ENCODE results near the gene HCN2. TPM values are rescaled to one million over a fixed set of nuclear protein-coding genes. Genes with fewer than 3 reads are reported as not detected.
A peak's percentile ranks its signal among the peaks of the same experiment; 100 is the strongest.

Gene HCN2
- total and polyA plus RNA-seq, 9 donors, result 0.13 to 0.46 (median 0.29) TPM

- peak overlapping the region; percentile 72 for H3K4me3 ChIP-seq (ENCODE audit: low read length)
- DNase-seq, result peak; percentile 50
- peaks cover 8% of the 10 kb centered on the region for H3K27me3 ChIP-seq (ENCODE audit: control insufficient read depth, insufficient read depth, low read length)
- H3K4me1 ChIP-seq (ENCODE audit: control insufficient read depth, insufficient read depth, low read length), result peaks cover 42% of the 10 kb centered on the region
- no peaks in the 10 kb centered on the region for H3K36me3 ChIP-seq (ENCODE audit: control insufficient read depth, insufficient read depth, low read length)
- H3K27ac ChIP-seq (ENCODE audit: low read length), result peak overlapping the region; percentile 93
- H3K9me3 ChIP-seq (replicated peaks; ENCODE audit: control insufficient read depth, low read depth, low read length), result no peaks in the 10 kb centered on the region
- WGBS (ENCODE audit: insufficient coverage), result 0% methylated on average over 8 of the region's 14 CpGs
These were observed 18.1 kb upstream of the HCN2 start for GRCh38 chr19:571566-571974.

GRCh38 chr19:572140-572742 lies 17.4 kb upstream of the HCN2 start, which contains the start of gene BSG:
BSG (plus strand) TSS chr19:572596; CDS start chr19:572635, 39 bp downstream.
- peak within 1 kb of the TSS; percentile 98 for H3K4me3 ChIP-seq (ENCODE audit: low read length)

GRCh38 chr19:572743-573518 lies 16.8 kb upstream of the HCN2 start:
- peak; percentile 78 for DNase-seq
- 0% methylated on average over 49 of the region's 55 CpGs for WGBS (ENCODE audit: insufficient coverage)
- H3K27ac ChIP-seq (ENCODE audit: low read length), result peak overlapping the region; percentile 85
- peak overlapping the region; percentile 98 for H3K4me3 ChIP-seq (ENCODE audit: low read length)
- peaks cover 13% of the 10 kb centered on the region for H3K36me3 ChIP-seq (ENCODE audit: control insufficient read depth, insufficient read depth, low read length)
- peaks cover 44% of the 10 kb centered on the region for H3K4me1 ChIP-seq (ENCODE audit: control insufficient read depth, insufficient read depth, low read length)
- no peaks in the 10 kb centered on the region for H3K9me3 ChIP-seq (replicated peaks; ENCODE audit: control insufficient read depth, low read depth, low read length)
- H3K27me3 ChIP-seq (ENCODE audit: control insufficient read depth, insufficient read depth, low read length), result peaks cover 8% of the 10 kb centered on the region

More at GRCh38 chr19:572140-572742, 17.4 kb upstream of the HCN2 start, which contains the start of gene BSG:
- DNase-seq, result peak; percentile 99
- H3K4me1 ChIP-seq (ENCODE audit: control insufficient read depth, insufficient read depth, low read length), result peaks cover 44% of the 10 kb centered on the region
- no peaks in the 10 kb centered on the region for H3K9me3 ChIP-seq (replicated peaks; ENCODE audit: control insufficient read depth, low read depth, low read length)
- H3K27ac ChIP-seq (ENCODE audit: low read length), result peak within 1 kb of the TSS; percentile 93
- WGBS (ENCODE audit: insufficient coverage), result under 1% methylated on average over 76 of the region's 79 CpGs
- H3K36me3 ChIP-seq (ENCODE audit: control insufficient read depth, insufficient read depth, low read length), result peaks cover 6% of the 10 kb centered on the region
- peaks cover 8% of the 10 kb centered on the region for H3K27me3 ChIP-seq (ENCODE audit: control insufficient read depth, insufficient read depth, low read length)

GRCh38 chr19:573519-573825 lies 16.2 kb upstream of the HCN2 start:
- H3K4me3 ChIP-seq (ENCODE audit: low read length), result peak overlapping the region; percentile 98
- peaks cover 8% of the 10 kb centered on the region for H3K27me3 ChIP-seq (ENCODE audit: control insufficient read depth, insufficient read depth, low read length)
- H3K36me3 ChIP-seq (ENCODE audit: control insufficient read depth, insufficient read depth, low read length), result peaks cover 18% of the 10 kb centered on the region
- H3K4me1 ChIP-seq (ENCODE audit: control insufficient read depth, insufficient read depth, low read length), result peaks cover 44% of the 10 kb centered on the region
- no peak for DNase-seq
- WGBS (ENCODE audit: insufficient coverage), result 2% methylated on average over 11 of the region's 15 CpGs
- no peaks in the 10 kb centered on the region for H3K9me3 ChIP-seq (replicated peaks; ENCODE audit: control insufficient read depth, low read depth, low read length)
- H3K27ac ChIP-seq (ENCODE audit: low read length), result peak overlapping the region; percentile 85

DNA sequence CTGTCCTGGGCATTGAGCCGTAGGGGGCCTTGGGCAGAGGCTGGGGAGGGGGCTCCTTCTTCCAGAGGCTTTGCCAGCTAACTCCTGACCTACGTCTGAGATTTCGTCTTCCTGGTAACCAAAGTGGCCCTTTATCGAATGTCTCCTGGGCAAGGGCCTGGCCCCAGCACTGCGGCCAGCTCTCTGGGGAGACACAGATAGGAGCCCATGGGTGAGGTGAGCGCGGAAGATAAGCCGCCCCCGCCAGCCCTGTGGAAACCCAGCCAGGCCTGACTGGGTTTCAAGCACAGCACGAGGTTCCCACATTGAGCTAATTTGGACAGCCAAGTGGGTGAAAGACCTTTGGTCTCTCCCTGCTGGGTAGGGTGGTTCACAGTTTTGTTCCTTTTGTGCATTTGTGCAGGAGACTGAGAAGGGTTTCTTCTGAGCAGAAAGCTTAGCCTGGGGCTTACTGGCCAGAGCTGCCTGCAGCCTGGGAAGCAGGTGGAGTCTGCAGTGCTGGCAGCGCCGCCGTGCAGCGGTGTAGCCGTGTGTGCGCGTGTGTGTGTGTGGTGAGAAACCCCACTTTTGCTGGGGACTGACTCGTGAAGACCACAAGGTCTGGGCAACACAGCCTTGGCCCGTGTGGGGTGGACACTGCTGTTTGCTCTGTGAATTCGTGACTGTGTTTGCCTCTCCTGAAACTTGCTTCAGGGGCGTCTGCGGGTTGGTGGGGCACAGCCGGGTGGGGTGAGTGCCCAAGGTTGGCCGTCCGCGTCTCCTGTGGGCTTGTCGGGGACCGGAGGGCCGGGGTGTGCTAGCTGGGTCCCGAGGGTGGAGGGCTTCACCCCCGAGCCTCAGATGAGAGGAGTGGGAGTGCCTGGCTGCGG lies 14.8 kb upstream of the HCN2 start:
- DNase-seq, result peak; percentile 50
- peaks cover 28% of the 10 kb centered on the region for H3K36me3 ChIP-seq (ENCODE audit: control insufficient read depth, insufficient read depth, low read length)
- H3K27me3 ChIP-seq (ENCODE audit: control insufficient read depth, insufficient read depth, low read length), result peaks cover 8% of the 10 kb centered on the region
- WGBS (ENCODE audit: insufficient coverage), result 31% methylated on average over 29 of the region's 32 CpGs
- H3K4me3 ChIP-seq (ENCODE audit: low read length), result peak overlapping the region; percentile 10
- peak overlapping the region; percentile 47 for H3K27ac ChIP-seq (ENCODE audit: low read length)
- peaks cover 44% of the 10 kb centered on the region for H3K4me1 ChIP-seq (ENCODE audit: control insufficient read depth, insufficient read depth, low read length)
- H3K9me3 ChIP-seq (replicated peaks; ENCODE audit: control insufficient read depth, low read depth, low read length), result no peaks in the 10 kb centered on the region

- Histone ChIP-seq H3K4me1 (ENCODE audit: control insufficient read depth, insufficient read depth, low read length) (peaks cover 42% of the 10 kb centered on the region), H3K4me3 (ENCODE audit: low read length) (no peak overlapping the region), H3K36me3 (ENCODE audit: control insufficient read depth, insufficient read depth, low read length) (peaks cover 36% of the 10 kb centered on the region), H3K27ac (ENCODE audit: low read length) (no peak overlapping the region), H3K9me3 (replicated peaks; ENCODE audit: control insufficient read depth, low read depth, low read length) (no peaks in the 10 kb centered on the region), H3K27me3 (ENCODE audit: control insufficient read depth, insufficient read depth, low read length) (peaks cover 8% of the 10 kb centered on the region)
- DNase-seq, result no peak
- WGBS (ENCODE audit: insufficient coverage), result 61% methylated on average over 20 of the region's 38 CpGs
These were observed 13.9 kb upstream of the HCN2 start for GRCh38 chr19:575527-576506.

DNA sequence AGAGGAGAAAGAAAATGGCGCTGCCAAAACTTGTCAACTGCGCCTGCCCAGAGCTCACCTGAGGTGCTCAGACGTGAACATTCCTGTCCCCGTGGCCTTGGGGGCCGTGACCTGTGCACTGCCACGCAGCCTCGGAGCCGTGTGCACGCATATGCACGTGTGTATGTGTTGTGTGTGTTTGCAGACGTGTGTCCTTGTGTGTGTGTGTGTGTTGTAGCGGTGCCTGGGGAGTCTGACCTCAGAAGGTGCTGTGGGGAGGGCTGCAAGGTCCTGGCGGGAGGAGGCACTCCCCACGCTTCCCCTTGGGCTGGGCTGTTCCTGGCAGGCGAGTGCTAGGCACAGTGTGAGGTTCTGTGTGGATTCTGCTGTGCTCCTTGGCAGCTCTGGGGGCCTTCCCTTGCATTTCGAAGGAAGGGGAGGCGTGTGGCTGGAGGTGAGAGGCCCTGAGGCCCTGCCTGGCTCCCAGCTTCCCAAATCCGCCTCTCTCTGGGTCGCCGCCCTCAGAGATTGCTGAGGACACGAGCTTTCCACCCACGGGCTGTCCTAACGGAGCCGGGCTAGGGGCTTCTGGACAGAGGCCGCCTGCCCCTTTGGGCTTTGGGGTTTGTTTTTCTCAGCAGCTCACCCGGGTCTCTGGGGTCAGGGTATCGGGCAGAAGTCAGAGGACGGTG lies 12.8 kb upstream of the HCN2 start:
- Histone ChIP-seq H3K36me3 (ENCODE audit: control insufficient read depth, insufficient read depth, low read length) (peaks cover 45% of the 10 kb centered on the region), H3K4me3 (ENCODE audit: low read length) (no peak overlapping the region), H3K27me3 (ENCODE audit: control insufficient read depth, insufficient read depth, low read length) (no peaks in the 10 kb centered on the region), H3K9me3 (replicated peaks; ENCODE audit: control insufficient read depth, low read depth, low read length) (no peaks in the 10 kb centered on the region), H3K4me1 (ENCODE audit: control insufficient read depth, insufficient read depth, low read length) (peaks cover 32% of the 10 kb centered on the region), H3K27ac (ENCODE audit: low read length) (no peak overlapping the region)
- no peak for DNase-seq
- WGBS (ENCODE audit: insufficient coverage), result 68% methylated on average over 21 of the region's 28 CpGs

GRCh38 chr19:577439-578392 lies 12.0 kb upstream of the HCN2 start:
- Histone ChIP-seq H3K27ac (ENCODE audit: low read length) (no peak overlapping the region), H3K36me3 (ENCODE audit: control insufficient read depth, insufficient read depth, low read length) (peaks cover 51% of the 10 kb centered on the region), H3K27me3 (ENCODE audit: control insufficient read depth, insufficient read depth, low read length) (no peaks in the 10 kb centered on the region), H3K4me3 (ENCODE audit: low read length) (no peak overlapping the region), H3K9me3 (replicated peaks; ENCODE audit: control insufficient read depth, low read depth, low read length) (no peaks in the 10 kb centered on the region), H3K4me1 (ENCODE audit: control insufficient read depth, insufficient read depth, low read length) (peaks cover 31% of the 10 kb centered on the region)
- WGBS (ENCODE audit: insufficient coverage), result 84% methylated on average over 55 of the region's 66 CpGs
- DNase-seq, result no peak
